ENCODE measurements around the gene SORCS2.
A peak's percentile ranks its signal among the peaks of the same experiment; 100 is the strongest.

DNA sequence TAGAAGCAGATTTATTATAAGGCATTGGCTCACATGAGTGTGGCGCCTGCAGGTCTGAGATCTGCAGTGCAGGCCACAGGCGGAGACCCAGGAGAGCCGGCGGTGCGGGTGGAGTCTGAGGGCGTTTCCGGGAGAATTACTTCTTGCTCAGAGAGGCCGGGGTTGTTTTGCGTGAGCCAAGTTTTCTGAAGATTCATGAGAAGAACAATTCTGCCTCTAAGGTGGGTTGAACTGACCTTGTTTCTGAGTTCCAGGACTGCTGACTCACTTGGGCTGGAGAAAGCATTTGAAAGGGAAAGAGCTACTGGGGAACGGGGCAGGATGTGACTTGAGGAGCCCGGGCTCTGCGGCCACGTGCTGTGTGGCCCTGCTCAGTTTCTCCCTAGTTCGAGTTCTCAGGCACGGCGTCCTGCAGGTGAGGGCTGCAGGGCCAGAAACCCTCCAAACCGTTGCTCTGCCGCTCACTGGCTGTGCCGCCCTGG lies 36.7 kb upstream of the SORCS2 start:
- TF ChIP-seq KLF8 (tag by site-specific recombination; IDR thresholded peaks at IDR 0.05) (no peak), KLF1 (tag by site-specific recombination; IDR thresholded peaks at IDR 0.05) (0 out of 2 replicates have a peak, but pooled peaks have one; percentile 21), GLIS1 (tag by site-specific recombination; IDR thresholded peaks at IDR 0.05) (no peak), REPIN1 (tag by site-specific recombination; IDR thresholded peaks at IDR 0.05; ENCODE audit: low read depth) (no peak), ZNF558 (tag by site-specific recombination; IDR thresholded peaks at IDR 0.05) (no peak), ZNF121 (tag by site-specific recombination; IDR thresholded peaks at IDR 0.05) (no peak), ZBTB8A (tag by site-specific recombination; IDR thresholded peaks at IDR 0.05) (no peak), ZNF549 (tag by site-specific recombination; IDR thresholded peaks at IDR 0.05) (no peak), GLI4 (tag by site-specific recombination; IDR thresholded peaks at IDR 0.05) (no peak)
- TF ChIP-seq, protein P1, sequence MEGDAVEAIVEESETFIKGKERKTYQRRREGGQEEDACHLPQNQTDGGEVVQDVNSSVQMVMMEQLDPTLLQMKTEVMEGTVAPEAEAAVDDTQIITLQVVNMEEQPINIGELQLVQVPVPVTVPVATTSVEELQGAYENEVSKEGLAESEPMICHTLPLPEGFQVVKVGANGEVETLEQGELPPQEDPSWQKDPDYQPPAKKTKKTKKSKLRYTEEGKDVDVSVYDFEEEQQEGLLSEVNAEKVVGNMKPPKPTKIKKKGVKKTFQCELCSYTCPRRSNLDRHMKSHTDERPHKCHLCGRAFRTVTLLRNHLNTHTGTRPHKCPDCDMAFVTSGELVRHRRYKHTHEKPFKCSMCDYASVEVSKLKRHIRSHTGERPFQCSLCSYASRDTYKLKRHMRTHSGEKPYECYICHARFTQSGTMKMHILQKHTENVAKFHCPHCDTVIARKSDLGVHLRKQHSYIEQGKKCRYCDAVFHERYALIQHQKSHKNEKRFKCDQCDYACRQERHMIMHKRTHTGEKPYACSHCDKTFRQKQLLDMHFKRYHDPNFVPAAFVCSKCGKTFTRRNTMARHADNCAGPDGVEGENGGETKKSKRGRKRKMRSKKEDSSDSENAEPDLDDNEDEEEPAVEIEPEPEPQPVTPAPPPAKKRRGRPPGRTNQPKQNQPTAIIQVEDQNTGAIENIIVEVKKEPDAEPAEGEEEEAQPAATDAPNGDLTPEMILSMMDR (tag by site-specific recombination; IDR thresholded peaks at IDR 0.05): no peak
- TF ChIP-seq, protein P2, sequence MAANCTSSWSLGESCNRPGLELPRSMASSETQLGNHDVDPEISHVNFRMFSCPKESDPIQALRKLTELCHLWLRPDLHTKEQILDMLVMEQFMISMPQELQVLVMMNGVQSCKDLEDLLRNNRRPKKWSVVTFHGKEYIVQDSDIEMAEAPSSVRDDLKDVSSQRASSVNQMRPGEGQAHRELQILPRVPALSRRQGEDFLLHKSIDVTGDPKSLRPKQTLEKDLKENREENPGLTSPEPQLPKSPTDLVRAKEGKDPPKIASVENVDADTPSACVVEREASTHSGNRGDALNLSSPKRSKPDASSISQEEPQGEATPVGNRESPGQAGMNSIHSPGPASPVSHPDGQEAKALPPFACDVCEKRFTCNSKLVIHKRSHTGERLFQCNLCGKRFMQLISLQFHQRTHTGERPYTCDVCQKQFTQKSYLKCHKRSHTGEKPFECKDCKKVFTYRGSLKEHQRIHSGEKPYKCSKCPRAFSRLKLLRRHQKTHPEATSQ (tag by site-specific recombination; IDR thresholded peaks at IDR 0.05): no peak
- TF ChIP-seq, protein P3, sequence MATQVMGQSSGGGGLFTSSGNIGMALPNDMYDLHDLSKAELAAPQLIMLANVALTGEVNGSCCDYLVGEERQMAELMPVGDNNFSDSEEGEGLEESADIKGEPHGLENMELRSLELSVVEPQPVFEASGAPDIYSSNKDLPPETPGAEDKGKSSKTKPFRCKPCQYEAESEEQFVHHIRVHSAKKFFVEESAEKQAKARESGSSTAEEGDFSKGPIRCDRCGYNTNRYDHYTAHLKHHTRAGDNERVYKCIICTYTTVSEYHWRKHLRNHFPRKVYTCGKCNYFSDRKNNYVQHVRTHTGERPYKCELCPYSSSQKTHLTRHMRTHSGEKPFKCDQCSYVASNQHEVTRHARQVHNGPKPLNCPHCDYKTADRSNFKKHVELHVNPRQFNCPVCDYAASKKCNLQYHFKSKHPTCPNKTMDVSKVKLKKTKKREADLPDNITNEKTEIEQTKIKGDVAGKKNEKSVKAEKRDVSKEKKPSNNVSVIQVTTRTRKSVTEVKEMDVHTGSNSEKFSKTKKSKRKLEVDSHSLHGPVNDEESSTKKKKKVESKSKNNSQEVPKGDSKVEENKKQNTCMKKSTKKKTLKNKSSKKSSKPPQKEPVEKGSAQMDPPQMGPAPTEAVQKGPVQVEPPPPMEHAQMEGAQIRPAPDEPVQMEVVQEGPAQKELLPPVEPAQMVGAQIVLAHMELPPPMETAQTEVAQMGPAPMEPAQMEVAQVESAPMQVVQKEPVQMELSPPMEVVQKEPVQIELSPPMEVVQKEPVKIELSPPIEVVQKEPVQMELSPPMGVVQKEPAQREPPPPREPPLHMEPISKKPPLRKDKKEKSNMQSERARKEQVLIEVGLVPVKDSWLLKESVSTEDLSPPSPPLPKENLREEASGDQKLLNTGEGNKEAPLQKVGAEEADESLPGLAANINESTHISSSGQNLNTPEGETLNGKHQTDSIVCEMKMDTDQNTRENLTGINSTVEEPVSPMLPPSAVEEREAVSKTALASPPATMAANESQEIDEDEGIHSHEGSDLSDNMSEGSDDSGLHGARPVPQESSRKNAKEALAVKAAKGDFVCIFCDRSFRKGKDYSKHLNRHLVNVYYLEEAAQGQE (tag by site-specific recombination; IDR thresholded peaks at IDR 0.05): no peak

All from HEK293 (cell line).